ENCODE measurements around the gene PPP4C.

The PPP4C gene

GRCh38 chr16:30083216-30084055 is 7.6 kb downstream of the PPP4C start:
- DNase-seq = no peak

GRCh38 chr16:30084096-30084815 is 8.5 kb downstream of the PPP4C start:
- no peak for DNase-seq

- DNase-seq = no peak
These were observed 9.0 kb downstream of the PPP4C start for GRCh38 chr16:30084816-30085159.

- DNase-seq = no peak
These were observed 9.5 kb downstream of the PPP4C start for GRCh38 chr16:30085247-30085646.

- no peak for DNase-seq
These were observed 10.0 kb downstream of the PPP4C start for GRCh38 chr16:30085820-30086219.

- no peak for DNase-seq
These were observed 10.7 kb downstream of the PPP4C start for GRCh38 chr16:30086291-30087140.

- no peak for DNase-seq
These were observed 11.5 kb downstream of the PPP4C start for GRCh38 chr16:30087181-30087898.

- DNase-seq = no peak
These were observed 12.5 kb downstream of the PPP4C start for GRCh38 chr16:30088237-30088831.

- DNase-seq = no peak
These were observed 13.2 kb downstream of the PPP4C start for GRCh38 chr16:30088832-30089624.

- no peak for DNase-seq
These were observed 15.0 kb downstream of the PPP4C start for GRCh38 chr16:30090610-30091331.

- DNase-seq = peak; percentile 90
These were observed 15.9 kb downstream of the PPP4C start, which contains the start of gene TBX6 for GRCh38 chr16:30091474-30092372. Gene TBX6 (minus strand): TSS chr16:30091924. CDS start chr16:30091193, 731 bp downstream.

- peak; percentile 52 for DNase-seq
These were observed 16.7 kb downstream of the PPP4C start for GRCh38 chr16:30092373-30093010.

- no peak for DNase-seq
These were observed 18.9 kb downstream of the PPP4C start for GRCh38 chr16:30094541-30095165.

GRCh38 chr16:30095166-30096078 is 19.6 kb downstream of the PPP4C start:
- no peak for DNase-seq

- peak; percentile 90 for DNase-seq
These were observed 20.5 kb downstream of the PPP4C start, which contains the start of gene YPEL3 for GRCh38 chr16:30096105-30096861. Gene YPEL3 (minus strand): TSS chr16:30096213. CDS start chr16:30095482, 731 bp downstream.

Measured in fibroblast of skin of abdomen (primary cell).